A549 treated with AZD2906 at 1 μM for 4 hours (cell line): ENCODE measurements around the gene MOCOS. TPM values are rescaled to one million over a fixed set of nuclear protein-coding genes. Genes with fewer than 3 reads are reported as not detected.

Source experiments
- total RNA-seq: library from RNA; stranded (reverse); fragments of 200-300 nt; extraction: Qiagen RNA extraction; gene quantifications from 5 replicates; pipeline ENCODE4 v1.2.3, GENCODE V29; 2022

The MOCOS gene, protein sequence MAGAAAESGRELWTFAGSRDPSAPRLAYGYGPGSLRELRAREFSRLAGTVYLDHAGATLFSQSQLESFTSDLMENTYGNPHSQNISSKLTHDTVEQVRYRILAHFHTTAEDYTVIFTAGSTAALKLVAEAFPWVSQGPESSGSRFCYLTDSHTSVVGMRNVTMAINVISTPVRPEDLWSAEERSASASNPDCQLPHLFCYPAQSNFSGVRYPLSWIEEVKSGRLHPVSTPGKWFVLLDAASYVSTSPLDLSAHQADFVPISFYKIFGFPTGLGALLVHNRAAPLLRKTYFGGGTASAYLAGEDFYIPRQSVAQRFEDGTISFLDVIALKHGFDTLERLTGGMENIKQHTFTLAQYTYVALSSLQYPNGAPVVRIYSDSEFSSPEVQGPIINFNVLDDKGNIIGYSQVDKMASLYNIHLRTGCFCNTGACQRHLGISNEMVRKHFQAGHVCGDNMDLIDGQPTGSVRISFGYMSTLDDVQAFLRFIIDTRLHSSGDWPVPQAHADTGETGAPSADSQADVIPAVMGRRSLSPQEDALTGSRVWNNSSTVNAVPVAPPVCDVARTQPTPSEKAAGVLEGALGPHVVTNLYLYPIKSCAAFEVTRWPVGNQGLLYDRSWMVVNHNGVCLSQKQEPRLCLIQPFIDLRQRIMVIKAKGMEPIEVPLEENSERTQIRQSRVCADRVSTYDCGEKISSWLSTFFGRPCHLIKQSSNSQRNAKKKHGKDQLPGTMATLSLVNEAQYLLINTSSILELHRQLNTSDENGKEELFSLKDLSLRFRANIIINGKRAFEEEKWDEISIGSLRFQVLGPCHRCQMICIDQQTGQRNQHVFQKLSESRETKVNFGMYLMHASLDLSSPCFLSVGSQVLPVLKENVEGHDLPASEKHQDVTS
- total RNA-seq = 2.7 to 3.2 TPM (median 2.9 TPM) in 5 replicates

DNA sequence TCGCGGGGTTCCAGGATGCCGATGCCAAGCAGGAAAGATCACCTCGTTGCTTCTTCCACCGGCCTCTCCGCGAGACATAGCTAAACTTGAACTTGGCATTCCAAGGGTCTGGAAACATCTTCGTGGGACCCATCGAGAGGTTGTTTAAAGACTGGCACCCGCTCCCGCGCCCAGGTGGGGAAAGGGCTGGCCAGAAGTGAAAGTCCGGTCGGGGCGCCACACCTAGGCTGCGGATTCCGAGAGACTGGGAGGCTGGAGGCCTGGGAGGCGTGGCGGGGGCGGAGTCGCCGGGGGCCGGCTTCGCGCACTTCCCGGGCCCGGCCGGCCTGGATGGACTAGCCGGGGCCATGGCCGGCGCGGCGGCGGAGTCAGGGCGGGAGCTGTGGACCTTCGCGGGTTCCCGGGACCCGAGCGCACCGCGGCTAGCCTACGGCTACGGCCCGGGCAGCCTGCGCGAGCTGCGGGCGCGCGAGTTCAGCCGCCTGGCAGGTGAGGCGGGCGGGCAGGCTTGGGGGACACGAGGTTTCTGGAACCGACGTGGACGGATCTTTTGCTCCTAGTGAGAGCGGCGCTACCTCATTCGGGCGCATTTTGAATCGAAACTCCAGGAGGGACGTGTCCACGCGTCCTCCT is at the start of gene MOCOS:
TSS of gene MOCOS (plus strand) at position 305 of the 633 bp plus-strand sequence. CDS start at position 348, 43 bp downstream.

DNA sequence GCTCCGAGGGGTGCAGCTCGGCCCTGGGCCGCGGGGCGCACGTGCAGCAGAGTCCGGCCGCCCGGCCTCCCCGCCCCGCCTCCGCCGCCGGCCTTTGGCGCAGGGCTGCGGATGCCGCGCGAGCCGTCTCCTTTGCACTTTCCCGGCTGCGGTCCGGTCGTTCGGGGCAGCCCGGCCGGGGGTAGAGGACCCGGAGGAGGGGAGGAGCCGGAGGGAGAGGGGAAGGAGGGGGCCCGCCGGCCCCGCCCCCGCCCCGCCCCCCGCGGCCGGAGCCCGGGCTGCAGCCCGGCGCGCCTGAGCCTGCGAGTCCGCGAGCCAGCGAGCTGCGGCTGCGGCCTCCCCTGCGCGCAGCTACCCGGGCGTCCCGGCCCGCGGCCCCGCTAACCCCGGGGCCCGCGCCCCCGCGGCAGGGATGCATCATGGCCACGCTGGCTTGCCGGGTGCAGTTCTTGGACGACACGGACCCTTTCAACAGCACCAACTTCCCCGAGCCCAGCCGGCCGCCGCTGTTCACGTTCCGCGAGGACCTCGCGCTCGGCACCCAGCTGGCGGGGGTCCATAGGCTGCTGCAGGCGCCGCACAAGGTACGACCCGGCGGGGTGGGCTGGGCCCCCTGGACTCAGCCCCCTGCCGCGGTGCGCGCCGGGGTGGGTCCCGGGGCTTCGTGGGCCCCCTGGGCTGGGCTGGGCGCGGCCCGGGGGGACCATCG is 110.3 kb downstream of the MOCOS start, which contains the start of gene FHOD3:
TSS of gene FHOD3 (plus strand) at position 297 of the 709 bp plus-strand sequence. CDS start at position 420, 123 bp downstream.

Other genes starting within 250 kb of the MOCOS start
- gene RPRD1A, start 119.9 kb upstream of the MOCOS start, total RNA-seq = 16.1 to 20.6 TPM (median 19.5 TPM) in 5 replicates
- 41.0 to 56.8 TPM (median 45.9 TPM) in 5 replicates for gene SLC39A6, start 58.2 kb upstream of the MOCOS start, total RNA-seq
- gene ELP2, start 57.6 kb upstream of the MOCOS start, total RNA-seq = 29.6 to 36.5 TPM (median 34.7 TPM) in 5 replicates
- 2.2 to 2.9 TPM (median 2.3 TPM) in 5 replicates for gene FHOD3, start 110.2 kb downstream of the MOCOS start, total RNA-seq